Body of pancreas (tissue), 4 donors: ENCODE results near the gene CHRND.

ENCODE experiments used
- POLR2A ChIP-seq, 3 donors: fragments of 450-650 bp; IDR thresholded peaks; one replicate each; pipeline ENCODE4 v1.6.1; 2016; ENCODE audit warnings: antibody characterized with exemption in 3 of 3, mild to moderate bottlenecking in 2 of 3
- TF ChIP-seq, protein P1 (sequence below), 7 experiments: fragments of 450-650 bp in 4 of 7; fragments of 200-600 bp in 3 of 7; sonication (generic) in 3 of 7; IDR thresholded peaks; one replicate each; pipeline ENCODE4 v1.5.1; 2016 to 2019; ENCODE audit warnings: antibody characterized with exemption in 7 of 7

DNA sequence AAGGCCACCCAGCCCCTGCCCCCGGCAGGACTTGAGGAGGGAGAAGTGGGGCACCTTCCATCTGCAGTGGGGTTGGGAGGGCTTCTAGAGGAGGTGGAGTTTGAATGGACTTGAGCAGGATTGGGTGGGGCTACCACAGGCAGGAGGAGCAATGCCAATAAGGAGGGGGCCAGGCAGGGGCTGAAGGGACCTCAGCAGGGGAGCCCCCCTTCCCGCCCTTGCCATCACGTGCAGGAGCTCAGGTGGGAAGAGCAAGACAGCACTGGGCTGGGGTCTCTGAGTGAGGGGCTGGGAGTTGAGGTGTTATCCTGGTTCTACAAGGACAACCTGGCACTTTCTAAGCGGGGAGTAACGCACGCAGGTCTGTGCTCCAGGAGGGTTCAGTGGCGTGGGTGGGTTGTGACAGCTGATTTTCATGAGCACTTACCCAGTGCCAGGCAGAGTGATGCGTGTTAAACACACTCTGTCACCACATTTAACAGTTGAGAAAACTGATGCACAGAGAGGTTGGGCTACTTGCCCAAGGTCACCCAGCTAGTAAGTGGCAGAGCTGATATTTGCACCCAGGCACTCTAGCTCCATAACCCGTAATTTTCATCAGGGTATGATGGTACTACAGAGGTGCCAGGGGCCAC, 4.8 kb downstream of the CHRND start:
- TF ChIP-seq POLR2A (IDR thresholded peaks at IDR 0.05): no peak
- TF ChIP-seq, protein P1, sequence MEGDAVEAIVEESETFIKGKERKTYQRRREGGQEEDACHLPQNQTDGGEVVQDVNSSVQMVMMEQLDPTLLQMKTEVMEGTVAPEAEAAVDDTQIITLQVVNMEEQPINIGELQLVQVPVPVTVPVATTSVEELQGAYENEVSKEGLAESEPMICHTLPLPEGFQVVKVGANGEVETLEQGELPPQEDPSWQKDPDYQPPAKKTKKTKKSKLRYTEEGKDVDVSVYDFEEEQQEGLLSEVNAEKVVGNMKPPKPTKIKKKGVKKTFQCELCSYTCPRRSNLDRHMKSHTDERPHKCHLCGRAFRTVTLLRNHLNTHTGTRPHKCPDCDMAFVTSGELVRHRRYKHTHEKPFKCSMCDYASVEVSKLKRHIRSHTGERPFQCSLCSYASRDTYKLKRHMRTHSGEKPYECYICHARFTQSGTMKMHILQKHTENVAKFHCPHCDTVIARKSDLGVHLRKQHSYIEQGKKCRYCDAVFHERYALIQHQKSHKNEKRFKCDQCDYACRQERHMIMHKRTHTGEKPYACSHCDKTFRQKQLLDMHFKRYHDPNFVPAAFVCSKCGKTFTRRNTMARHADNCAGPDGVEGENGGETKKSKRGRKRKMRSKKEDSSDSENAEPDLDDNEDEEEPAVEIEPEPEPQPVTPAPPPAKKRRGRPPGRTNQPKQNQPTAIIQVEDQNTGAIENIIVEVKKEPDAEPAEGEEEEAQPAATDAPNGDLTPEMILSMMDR (IDR thresholded peaks at IDR 0.05): no peak
